Sigmoid colon (tissue), 4 donors: ENCODE data around the gene HKDC1.

Source experiments
- CTCF ChIP-seq, 4 experiments: fragments of 450-650 bp in 3 of 4; fragments of 200-600 bp in 1 of 4; IDR thresholded peaks; one replicate each; pipeline ENCODE4 v1.5.1; 2016 to 2019; ENCODE audit warnings: antibody characterized with exemption in 4 of 4, mild to moderate bottlenecking in 3 of 4, moderate library complexity in 2 of 4
- EP300 ChIP-seq, 4 donors: sonication (generic); formaldehyde crosslinking; IDR thresholded peaks; one replicate each; pipeline ENCODE4 v1.6.1; 2017; ENCODE audit warnings: antibody characterized with exemption in 4 of 4
- POLR2A ChIP-seq, 2 donors: fragments of 450-650 bp; IDR thresholded peaks; one replicate each; pipeline ENCODE4 v1.6.1; 2016; ENCODE audit warnings: antibody characterized with exemption in 2 of 2, mild to moderate bottlenecking in 2 of 2, moderate library complexity in 2 of 2
- POLR2AphosphoS5 ChIP-seq, 4 donors: sonication (generic); formaldehyde crosslinking; IDR thresholded peaks; one replicate each; pipeline ENCODE4 v1.6.1; 2017; ENCODE audit warnings: antibody characterized with exemption in 4 of 4

GRCh38 chr10:69303632-69304051, 83.5 kb downstream of the HKDC1 start:
- TF ChIP-seq POLR2A (IDR thresholded peaks at IDR 0.05): no peak
- no peak for TF ChIP-seq CTCF (IDR thresholded peaks at IDR 0.05)
- no peak for TF ChIP-seq POLR2AphosphoS5 (IDR thresholded peaks at IDR 0.05)
- no peak for TF ChIP-seq EP300 (IDR thresholded peaks at IDR 0.05)
